ENCODE data around the gene ZNF407.

ZNF407 gene

DNA sequence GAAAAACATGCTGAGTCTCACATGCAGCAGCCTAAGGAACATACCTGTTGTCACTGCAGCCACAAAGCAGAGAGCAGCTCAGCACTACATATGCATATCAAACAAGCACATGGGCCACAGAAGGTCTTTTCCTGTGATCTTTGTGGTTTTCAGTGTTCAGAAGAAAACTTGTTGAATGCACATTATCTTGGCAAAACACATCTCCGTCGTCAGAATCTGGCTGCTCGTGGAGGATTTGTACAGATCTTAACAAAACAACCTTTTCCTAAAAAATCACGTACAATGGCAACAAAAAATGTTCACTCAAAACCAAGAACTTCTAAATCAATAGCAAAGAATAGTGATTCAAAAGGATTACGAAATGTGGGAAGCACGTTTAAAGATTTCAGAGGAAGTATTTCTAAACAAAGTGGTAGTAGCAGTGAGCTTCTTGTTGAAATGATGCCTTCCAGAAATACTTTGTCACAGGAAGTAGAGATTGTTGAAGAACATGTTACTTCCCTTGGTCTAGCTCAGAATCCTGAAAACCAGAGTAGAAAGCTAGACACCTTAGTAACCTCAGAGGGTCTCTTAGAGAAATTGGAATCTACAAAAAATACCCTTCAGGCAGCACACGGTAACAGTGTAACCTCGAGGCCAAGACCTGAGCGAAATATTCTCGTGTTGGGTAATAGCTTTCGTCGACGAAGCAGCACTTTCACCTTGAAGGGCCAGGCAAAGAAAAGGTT is 34.1 kb downstream of the ZNF407 start:
- DNase-seq: no peak

DNA sequence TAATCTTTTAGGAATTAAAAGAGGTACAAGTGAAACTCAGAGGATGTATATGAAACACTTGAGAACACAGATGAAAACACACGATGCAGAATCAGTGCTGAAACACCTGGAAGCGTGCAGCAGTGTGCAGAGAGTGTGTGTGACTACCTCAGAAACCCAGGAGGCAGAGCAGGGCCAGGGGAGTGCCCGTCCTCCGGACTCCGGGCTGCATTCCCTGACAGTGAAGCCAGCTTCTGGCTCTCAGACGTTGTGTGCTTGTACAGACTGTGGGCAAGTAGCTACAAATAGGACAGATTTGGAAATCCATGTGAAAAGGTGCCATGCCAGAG is 34.6 kb downstream of the ZNF407 start:
- DNase-seq: no peak

DNA sequence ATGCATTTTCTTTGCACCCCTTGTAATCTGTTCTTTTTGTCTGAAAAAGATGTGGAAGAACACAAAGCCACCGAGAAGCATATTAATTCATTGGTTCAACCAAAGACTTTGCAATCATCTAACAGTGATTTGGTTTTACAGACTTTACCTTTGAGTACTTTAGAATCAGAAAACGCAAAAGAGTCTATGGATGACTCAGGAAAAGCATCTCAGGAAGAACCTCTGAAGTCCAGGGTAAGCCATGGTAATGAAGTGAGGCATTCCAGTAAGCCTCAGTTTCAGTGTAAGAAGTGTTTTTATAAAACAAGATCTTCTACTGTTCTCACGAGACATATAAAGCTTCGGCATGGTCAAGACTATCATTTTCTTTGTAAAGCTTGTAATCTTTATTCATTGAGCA is 35.2 kb downstream of the ZNF407 start:
- no peak for DNase-seq

DNA sequence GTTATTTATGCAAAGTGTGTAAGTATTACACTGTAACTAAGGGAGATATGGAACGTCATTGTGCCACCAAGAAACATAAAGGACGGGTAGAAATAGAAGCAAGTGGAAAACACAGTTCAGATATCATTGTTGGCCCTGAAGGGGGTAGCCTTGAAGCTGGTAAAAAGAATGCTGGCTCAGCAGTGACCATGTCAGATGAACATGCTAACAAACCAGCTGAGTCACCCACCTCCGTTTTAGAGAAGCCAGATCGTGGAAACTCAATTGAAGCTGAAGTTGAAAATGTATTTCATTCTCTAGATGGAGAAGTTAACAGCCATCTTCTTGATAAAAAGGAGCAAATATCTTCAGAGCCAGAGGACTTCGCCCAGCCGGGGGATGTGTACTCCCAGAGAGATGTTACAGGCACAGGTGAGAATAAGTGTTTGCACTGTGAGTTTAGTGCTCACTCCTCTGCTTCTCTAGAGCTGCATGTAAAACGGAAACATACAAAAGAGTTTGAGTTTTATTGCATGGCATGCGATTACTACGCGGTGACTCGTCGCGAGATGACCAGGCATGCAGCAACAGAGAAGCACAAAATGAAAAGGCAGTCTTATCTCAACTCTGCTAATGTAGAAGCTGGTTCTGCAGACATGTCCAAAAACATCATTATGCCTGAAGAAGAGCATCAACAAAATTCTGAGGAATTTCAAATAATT is 36.1 kb downstream of the ZNF407 start:
- DNase-seq: no peak

DNA sequence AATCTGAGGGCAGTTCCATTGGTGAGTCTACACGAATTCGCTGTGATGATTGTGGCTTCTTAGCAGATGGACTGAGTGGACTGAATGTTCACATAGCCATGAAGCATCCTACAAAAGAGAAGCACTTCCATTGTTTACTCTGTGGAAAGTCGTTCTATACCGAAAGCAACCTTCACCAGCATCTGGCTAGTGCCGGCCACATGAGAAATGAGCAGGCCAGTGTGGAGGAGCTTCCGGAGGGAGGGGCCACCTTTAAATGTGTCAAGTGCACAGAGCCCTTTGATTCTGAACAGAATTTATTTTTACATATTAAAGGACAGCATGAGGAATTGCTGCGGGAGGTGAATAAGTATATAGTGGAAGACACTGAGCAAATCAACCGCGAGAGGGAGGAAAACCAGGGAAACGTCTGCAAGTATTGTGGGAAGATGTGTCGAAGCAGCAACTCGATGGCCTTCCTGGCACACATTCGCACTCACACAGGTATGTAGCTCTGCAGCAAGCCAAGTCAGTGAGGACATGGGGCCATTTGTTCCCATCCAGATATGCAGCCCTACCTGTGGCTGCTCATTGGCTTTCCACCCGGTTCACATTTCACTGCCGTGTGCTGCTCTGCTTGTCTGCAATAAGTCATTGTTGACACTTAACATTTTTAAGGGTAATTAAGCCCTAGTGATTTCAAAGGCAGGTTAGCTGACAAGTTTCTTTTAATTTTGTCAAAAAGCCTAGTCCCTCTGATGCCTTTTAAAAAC is 37.7 kb downstream of the ZNF407 start:
- no peak for DNase-seq

DNA sequence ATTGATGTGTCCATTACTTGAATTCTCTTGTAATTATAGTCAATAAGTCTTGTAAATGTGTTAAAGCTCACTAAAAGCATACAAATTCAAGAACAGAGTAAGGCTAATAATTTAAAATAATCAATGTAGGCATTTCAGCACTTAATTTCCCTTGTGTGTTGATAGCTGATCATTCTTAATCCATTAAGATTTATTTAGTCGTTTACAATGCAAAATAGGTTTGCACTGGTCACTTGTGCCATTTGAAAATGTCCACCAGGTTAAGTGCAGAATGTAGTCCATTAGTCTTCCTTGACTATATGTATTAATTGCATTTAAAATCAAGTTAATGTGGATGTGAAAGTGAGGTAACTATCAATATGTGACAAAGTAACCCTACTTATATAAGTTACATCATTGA is 39.4 kb downstream of the ZNF407 start:
- no peak for DNase-seq

DNA sequence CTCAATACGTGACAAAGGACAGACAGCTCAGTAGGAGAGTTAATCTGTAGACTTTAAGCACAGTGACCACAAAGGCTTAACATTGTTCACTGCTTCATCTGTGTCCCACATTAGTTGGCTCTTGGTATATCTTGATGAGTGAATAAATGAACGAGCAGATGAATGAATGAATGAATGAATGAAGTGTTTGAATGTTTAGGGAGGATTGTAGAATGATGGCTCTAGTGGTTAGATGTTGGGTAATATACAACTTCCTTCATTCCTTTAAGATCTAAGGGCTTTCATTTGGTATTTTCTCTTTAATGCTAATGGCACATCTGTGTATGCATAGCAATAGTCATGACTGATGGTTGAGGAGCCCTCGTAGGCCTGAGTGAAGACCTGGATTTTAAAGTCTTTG is 40.5 kb downstream of the ZNF407 start:
- no peak for DNase-seq

DNA sequence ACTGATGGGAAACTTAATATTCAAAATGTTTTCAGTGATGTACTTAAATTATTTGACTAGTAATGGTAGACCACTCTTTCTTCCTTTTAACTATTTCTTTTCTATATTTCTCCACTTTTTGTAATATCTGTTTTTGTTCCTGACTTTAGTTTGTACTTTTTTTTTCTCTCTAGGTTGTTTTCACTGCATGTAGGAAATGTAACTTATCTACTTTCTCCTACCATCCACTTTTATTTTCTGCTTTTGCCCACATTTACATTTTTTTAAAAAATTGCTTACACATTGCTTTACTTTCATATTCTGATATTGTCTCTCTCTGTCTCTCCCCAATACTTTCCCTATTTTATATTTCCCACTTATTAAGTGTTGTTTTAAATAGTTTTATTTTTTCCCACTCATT is 47.0 kb downstream of the ZNF407 start:
- no peak for DNase-seq

DNA sequence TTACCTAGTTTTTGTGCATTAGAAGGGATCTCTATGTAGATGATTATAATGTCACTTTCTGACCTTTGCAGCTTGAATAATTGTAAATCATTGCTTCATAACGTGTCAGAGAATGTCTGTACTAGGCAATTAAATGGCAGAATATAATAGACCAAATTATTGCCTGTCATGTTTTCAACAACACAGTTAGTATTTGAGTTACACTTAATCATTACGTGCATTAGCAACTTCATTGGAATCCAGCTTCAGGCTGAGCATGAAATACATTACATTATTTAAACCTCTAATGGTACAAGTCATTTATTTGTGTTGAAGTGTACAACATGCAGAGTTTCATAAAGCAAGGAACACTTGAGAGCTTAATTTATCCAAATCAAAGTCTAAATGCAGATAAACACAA is 48.0 kb downstream of the ZNF407 start:
- DNase-seq: no peak

DNA sequence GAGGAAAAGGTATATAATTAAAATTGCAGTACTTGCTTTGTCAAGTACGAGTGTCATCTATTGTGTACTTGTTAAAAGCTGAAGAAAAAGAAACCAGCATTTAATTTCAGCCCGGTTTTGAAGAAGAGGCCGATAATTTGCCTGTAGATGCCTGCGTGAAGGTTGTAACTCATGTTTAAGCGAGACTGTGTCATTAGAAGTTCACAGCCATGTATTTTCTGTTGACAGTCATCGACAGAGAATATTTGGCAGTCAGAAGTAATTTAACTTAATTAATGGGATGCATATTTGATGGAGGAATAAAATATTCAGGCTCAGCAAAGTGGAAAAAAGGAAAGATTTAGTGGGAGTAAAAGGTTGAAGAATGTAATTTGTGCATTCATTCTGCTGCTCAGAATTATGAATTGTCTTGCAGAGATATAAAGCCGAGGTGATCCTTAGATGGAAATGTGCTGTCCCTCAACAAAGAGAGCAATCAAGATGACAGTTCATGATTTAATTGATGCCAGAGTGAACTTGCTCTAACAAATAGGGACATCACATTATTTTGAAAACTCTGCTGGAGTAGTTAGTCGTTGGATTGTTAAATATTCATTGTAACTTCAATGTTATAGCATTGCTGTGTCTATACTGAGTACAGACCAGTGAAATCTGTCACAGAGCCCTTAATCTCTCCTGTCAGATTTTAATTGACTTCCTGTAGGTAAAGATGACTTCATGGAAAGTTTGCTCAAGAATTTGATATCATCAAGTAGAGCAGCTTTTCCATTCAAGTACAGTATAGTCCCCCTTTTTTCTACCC is 53.9 kb downstream of the ZNF407 start:
- DNase-seq: no peak

DNA sequence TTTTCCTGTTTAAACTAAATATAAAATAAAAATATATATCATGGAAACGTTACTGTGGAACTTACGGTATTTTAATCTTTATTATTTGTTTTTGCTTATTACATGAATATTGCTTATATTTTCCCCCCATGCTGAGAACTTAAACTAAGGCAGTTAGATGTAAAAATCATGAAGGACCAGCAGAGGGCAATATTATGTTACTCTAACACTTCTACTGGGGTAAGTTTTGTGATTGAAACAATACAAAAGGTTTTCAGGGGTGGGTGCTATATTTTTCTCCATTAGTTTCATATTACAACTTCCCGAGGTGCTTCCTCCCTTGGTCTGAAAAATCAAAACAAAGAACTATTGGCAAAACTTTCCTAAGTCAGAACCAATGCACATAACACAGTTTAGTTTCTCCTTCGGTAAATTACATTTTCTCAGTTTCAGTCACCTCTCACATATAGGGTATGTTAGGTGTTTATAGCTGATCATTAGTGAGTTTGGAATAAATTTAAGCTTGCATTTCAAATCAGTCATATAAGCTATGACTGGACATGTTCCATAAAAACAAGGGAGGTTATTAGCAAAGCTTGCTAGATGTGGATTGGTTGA is 54.8 kb downstream of the ZNF407 start:
- no peak for DNase-seq

DNA sequence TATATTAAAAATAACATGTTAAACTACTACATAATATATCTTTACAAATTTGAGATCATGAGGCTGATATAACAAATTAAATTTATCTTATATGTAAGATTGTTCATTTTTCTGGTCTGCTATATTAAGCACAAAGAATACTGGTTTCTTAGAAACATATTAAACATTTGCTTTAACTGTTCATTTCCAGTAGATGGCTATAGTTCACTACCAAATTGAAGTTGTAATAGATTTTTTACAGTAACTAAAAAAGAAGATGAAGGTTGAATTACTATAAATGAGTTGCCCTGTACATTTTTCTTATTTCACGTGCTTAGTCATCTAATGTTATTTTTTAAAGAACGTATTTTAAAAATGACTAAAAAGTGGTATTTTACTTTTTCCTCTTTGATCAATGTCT is 57.0 kb downstream of the ZNF407 start:
- DNase-seq: no peak

DNA sequence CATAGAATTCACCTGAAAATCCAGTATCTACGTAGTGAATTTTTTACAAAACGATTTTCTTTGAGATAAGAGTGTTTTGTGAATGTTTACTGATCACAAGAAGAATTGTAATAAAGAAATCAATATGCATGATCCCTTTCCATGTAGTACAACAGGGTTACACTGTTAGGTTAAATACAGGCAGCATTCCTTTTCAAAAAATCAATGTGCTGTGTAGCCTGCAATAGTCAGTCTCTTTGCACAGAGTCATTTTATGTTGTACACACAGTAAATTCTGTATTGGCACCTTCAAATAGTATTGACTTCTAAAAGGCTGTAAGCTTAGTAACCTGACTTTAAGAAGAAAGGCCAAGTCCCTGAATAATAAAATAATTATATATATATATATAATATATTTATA is 63.3 kb downstream of the ZNF407 start:
- DNase-seq: no peak

DNA sequence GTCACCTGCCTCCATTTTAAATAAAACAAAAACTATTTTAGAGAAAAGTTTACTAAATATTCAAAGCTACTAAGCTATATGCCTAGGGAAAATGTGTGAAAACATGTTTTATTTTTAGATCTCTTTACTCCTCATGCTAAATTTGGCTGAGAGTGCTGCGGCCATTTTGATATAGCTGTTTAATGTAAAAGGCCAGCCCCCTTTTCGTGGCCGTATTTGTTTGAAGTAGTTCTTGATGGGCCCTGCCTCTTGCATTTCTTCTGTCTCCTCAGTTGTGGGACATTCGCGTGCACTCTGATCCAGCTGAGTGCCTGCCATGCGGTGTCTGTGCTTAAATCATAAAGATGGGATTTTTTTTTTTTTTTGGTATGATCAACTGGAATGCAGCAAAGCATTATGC is 64.0 kb downstream of the ZNF407 start:
- DNase-seq: no peak

DNA sequence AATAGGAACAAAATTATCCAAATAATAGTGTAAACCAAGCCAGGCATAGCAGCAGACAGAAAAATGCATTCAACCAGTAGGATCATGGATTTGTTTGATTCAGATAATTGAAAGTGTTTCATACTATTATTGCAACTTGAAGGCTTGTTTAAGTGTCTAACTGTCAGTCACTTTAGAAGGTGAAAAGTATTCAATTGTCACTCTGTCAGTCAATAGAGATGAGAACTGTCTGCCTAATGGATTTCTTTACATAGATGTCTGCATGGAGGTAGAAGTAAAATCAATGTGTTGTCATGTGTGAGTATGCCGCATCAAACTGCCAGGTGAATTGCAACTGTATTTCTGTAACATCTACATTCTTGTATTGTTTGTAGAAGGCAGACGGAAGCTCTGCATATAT is 65.0 kb downstream of the ZNF407 start:
- no peak for DNase-seq

DNA sequence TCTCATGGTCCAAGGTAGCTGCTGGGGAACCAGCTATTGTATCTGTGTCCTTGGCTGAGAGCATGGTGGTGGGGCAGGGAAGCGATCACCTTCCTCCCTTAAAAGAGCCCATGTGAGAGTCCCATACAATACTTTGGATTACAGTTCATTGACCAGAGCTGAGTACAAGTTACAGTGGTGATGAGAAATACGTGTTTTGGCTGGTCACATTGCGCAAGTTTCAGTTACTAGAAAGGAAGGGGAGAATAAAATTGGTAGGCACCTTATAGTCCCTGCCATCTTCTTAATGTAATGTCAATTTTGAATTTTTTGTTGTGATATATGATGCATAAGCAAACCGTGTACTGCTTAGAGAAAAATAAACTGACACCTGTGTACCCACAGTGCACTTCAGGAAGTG is 67.7 kb downstream of the ZNF407 start:
- no peak for DNase-seq

DNA sequence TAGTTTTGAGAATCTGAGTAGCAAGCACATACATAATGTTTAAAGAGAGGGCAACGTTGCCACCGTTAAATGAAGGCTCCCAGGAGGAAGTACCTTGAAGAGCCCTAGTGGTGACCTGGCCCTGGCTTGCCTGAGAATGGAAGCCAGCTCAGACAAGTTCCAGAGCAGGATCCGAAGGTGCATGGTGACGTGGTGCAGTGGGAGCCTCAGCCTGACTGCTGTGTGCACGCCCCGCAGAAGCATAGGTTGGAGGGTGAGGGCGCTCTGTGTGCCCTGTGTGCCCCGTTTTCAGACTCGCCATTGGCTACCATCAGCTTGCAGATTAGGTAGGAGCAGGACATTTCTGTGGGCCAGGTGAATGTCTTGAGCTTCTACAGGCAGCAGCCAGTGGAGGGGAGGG is 68.2 kb downstream of the ZNF407 start:
- no peak for DNase-seq

DNA sequence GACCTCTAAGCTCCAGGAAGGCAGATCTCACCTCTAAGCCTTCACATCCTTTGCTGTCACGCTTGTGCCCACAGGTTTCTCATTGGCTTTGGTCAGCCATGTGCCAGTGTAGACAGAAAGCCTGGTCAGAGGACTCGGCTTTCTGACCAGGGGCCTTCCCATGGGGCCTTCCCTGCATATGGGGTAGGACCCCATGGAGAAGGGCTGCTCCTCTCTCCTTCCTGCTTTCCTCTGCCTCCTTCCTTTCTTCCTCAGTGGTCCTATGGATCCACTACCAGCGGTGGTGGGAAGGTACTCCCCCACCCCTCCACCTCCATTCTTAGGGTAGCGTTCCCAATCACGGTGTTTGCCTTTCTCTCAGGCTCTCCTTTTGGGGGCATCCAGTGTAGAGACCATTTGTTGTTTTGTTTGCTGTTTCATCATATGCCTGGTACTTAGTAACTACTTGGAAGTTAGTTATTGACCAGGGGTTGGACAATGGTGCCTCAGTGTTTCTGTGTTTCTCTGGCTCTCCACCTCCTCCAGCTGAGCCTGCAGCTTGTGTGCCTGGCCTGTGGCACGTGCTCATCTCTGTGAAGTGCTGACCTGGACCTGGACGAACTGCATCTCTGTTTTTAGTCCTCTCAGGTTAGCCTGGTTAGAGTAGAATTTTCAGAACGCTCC is 71.6 kb downstream of the ZNF407 start:
- DNase-seq: no peak

DNA sequence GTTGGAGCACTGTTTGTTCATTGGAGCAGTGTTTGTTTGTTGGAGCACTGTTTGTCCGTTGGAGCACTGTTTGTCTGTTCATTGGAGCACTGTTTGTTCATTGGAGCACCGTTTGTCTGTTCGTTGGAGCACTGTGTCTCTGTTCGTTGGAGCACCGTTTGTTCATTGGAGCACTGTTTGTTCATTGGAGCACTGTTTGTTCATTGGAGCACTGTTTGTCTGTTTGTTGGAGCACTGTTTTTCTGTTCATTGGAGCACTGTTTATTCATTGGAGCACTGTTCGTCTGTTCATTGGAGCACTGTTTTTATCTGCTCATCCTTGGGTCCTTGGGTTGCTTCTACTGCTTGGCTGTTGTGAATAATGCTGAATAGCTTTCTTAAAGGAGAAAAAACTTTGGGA is 74.7 kb downstream of the ZNF407 start:
- no peak for DNase-seq

DNA sequence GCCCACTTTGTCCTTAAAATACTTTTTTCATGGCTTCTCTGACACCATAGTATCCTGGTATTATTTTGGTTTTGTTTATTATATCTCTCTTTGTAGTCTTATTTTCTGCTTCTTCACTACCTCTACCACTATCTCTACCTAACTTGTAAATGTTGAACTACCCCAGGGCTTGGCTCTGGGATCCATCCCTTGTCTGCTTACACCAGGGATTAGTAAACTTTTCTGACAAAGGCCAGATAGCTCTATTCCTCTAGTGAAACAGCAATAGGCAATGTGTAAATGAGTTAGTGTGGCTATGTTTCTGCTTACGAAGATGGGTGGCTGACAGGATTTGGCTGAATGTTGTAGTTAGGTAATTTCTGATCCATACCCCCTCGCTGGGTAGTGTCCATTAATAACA is 76.8 kb downstream of the ZNF407 start:
- no peak for DNase-seq

DNA sequence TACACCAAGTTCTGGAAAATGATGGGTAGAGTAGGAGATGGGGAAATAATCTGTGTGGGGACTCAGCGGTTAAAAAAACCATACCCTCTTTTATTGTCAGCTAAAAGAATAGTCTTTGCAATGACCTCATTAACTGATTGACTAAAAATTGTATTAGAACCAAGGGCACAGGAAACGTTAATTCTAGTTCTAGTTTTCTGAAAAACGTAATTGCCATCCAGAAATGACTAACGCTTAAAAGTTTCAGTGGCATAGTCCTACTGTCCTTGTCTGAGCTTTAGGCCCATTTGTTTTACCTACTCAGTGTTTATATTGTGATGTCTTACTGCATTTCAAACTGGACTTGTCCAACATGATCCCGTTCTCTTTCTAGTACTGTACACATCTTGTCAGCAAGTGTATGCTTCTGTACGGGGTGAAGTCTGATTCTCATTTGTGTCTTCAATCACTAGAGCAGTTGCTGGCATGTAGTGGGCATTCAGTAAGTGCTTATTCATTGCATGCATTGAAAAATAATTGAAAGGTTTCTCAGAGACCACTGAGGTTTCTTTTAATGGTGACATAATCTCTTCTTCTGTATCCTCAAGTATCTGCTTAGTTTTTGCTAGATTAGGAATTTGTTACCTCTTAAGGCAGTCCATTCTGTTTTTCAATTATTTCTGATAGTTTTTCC is 81.5 kb downstream of the ZNF407 start:
- no peak for DNase-seq

DNA sequence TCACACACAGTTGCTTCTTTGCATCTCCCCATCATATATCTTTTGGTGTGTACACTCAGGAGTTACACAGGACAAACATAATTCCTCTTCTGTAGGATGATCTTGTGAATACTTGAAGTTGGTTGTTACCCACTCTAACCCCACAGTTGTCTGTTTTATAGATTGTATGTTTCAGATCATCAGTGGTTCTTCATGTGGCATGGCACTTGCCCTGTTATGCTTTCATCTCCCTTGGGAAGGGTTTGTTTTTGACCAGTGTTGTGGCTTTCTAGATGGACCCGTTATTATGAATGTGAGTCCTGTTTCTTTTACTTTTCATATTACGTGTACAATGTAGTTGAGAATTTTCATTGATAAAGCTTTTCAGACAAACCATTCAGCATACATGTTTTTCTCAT is 82.0 kb downstream of the ZNF407 start:
- DNase-seq: no peak

All from activated naive CD4-positive, alpha-beta T cell treated with anti-CD3 and anti-CD28 coated beads, Interleukin-2, amount 50 U/mL, for 16 hours (primary cell).